Right renal pelvis (tissue), 4 donors: ENCODE measurements around the gene LPIN2. TPM values are rescaled to one million over a fixed set of nuclear protein-coding genes. Genes with fewer than 3 reads are reported as not detected.

ENCODE experiments used
- DNase-seq, 4 donors: peaks; one replicate each; pipeline ENCODE4 v3.0.0-alpha.2; 2013; ENCODE audit warnings: low read depth in 4 of 4, low spot score in 3 of 4, missing footprints in 1 of 4
- polyA plus RNA-seq, 4 donors: library from polyadenylated mRNA; unstranded; fragments of 120-200 nt; gene quantifications; one replicate each; pipeline ENCODE4 v1.2.1, GENCODE V29; 2013; ENCODE audit not compliant: insufficient read length in 4 of 4

The LPIN2 gene
- polyA plus RNA-seq, 4 donors = 37.9 to 42.5 (median 39.2) TPM

GRCh38 chr18:2984703-2985261 lies 28.2 kb downstream of the LPIN2 start:
- no peak for DNase-seq

GRCh38 chr18:2984091-2984490 lies 28.9 kb downstream of the LPIN2 start:
- no peak for DNase-seq

- no peak for DNase-seq
These were observed 29.6 kb downstream of the LPIN2 start for GRCh38 chr18:2983296-2983695.

- DNase-seq = no peak
These were observed 30.3 kb downstream of the LPIN2 start for GRCh38 chr18:2982452-2983269.

GRCh38 chr18:2982022-2982421 lies 30.9 kb downstream of the LPIN2 start:
- DNase-seq = no peak

- no peak for DNase-seq
These were observed 31.7 kb downstream of the LPIN2 start for GRCh38 chr18:2981212-2981728.

GRCh38 chr18:2979871-2980790 lies 32.8 kb downstream of the LPIN2 start:
- no peak for DNase-seq

- DNase-seq = no peak
These were observed 33.8 kb downstream of the LPIN2 start for GRCh38 chr18:2979129-2979528.

GRCh38 chr18:2978661-2979106 lies 34.3 kb downstream of the LPIN2 start:
- no peak for DNase-seq

GRCh38 chr18:2978208-2978607 lies 34.7 kb downstream of the LPIN2 start:
- DNase-seq = no peak

GRCh38 chr18:2976218-2977132 lies 36.5 kb downstream of the LPIN2 start:
- no peak for DNase-seq

- no peak for DNase-seq
These were observed 38.2 kb downstream of the LPIN2 start for GRCh38 chr18:2974731-2975130.

GRCh38 chr18:2971741-2972552 lies 41.0 kb downstream of the LPIN2 start:
- no peak for DNase-seq

- DNase-seq = no peak
These were observed 41.9 kb downstream of the LPIN2 start for GRCh38 chr18:2970772-2971659.

GRCh38 chr18:2970344-2970743 lies 42.6 kb downstream of the LPIN2 start:
- no peak for DNase-seq

GRCh38 chr18:2969695-2970094 lies 43.2 kb downstream of the LPIN2 start:
- no peak for DNase-seq

- no peak for DNase-seq
These were observed 44.3 kb downstream of the LPIN2 start for GRCh38 chr18:2968606-2969005.

- DNase-seq = no peak
These were observed 45.1 kb downstream of the LPIN2 start for GRCh38 chr18:2967820-2968219.
